Measurements from ENCODE around the gene MRGPRX1. TPM values are rescaled to one million over a fixed set of nuclear protein-coding genes. Genes with fewer than 3 reads are reported as not detected.
"Not testable (repeated sequence)": the region's sequence is repeated elsewhere in the genome, so short reads cannot be mapped to it uniquely, and the experiment has no call there.

The MRGPRX1 gene
- total RNA-seq, 4 donors from 2014 or later = not detected

- DNase-seq = no peak
- H3K4me1 ChIP-seq = peaks cover 0 to 22% (median 0%) of the 10 kb centered on the region in 3 donors
- no peak overlapping the region for H3K4me3 ChIP-seq
- 85 to 88% methylated on average over 21 of the region's 22 CpGs for WGBS, 2 donors
- intact Hi-C loops (cut with DNase I) = no loop called here
- H3K27ac ChIP-seq = no peak overlapping the region
- H3K9me3 ChIP-seq = no peaks in the 10 kb centered on the region
- no peaks in the 10 kb centered on the region for H3K27me3 ChIP-seq
- H3K36me3 ChIP-seq = no peaks in the 10 kb centered on the region
- no peak for TF ChIP-seq CTCF (IDR thresholded peaks at IDR 0.05)
- TF ChIP-seq POLR2A (IDR thresholded peaks at IDR 0.05) = no peak
Measured at GRCh38 chr11:18934195-18934814, 4.9 kb downstream of the MRGPRX1 start.

GRCh38 chr11:18927550-18928322 lies 11.5 kb downstream of the MRGPRX1 start:
- WGBS, 2 donors = 77 to 90% methylated on average over 3 of the region's 3 CpGs
- no peaks in the 10 kb centered on the region for H3K36me3 ChIP-seq
- no peak overlapping the region for H3K27ac ChIP-seq
- intact Hi-C loops (cut with DNase I) = no loop called here
- H3K9me3 ChIP-seq = no peaks in the 10 kb centered on the region
- H3K27me3 ChIP-seq = no peaks in the 10 kb centered on the region
- H3K4me3 ChIP-seq = no peak overlapping the region
- H3K4me1 ChIP-seq = no peaks in the 10 kb centered on the region
- no peak for DNase-seq
- TF ChIP-seq CTCF (IDR thresholded peaks at IDR 0.05) (no peak), POLR2A (IDR thresholded peaks at IDR 0.05) (no peak)

GRCh38 chr11:18925426-18925825 lies 13.8 kb downstream of the MRGPRX1 start:
- intact Hi-C loops (cut with DNase I); H3K27me3 ChIP-seq: not testable (repeated sequence)

GRCh38 chr11:18912883-18913282 lies 26.3 kb downstream of the MRGPRX1 start:
- TF ChIP-seq POLR2A (IDR thresholded peaks at IDR 0.05) (no peak), CTCF (IDR thresholded peaks at IDR 0.05) (no peak)
- Histone ChIP-seq H3K9me3 (no peaks in the 10 kb centered on the region), H3K4me3 (no peak overlapping the region), H3K36me3 (no peaks in the 10 kb centered on the region), H3K4me1 (no peaks in the 10 kb centered on the region), H3K27ac (no peak overlapping the region), H3K27me3 (peaks cover 0 to 28% (median 0%) of the 10 kb centered on the region in 4 donors)
- DNase-seq = no peak
- intact Hi-C loops (cut with DNase I) = no loop called here
- 49 to 63% methylated on average over 2 of the region's 2 CpGs for WGBS, 2 donors

More at GRCh38 chr11:18925426-18925825, 13.8 kb downstream of the MRGPRX1 start:
- not testable (repeated sequence) for H3K4me1 ChIP-seq, H3K27ac ChIP-seq, H3K4me3 ChIP-seq, DNase-seq, H3K9me3 ChIP-seq, H3K36me3 ChIP-seq
- 34 to 54% methylated on average over 2 of the region's 2 CpGs for WGBS, 2 donors

GRCh38 chr11:18907391-18907790 lies 31.8 kb downstream of the MRGPRX1 start:
- Histone ChIP-seq H3K27me3 (peaks cover 0 to 3% (median 0%) of the 10 kb centered on the region in 4 donors), H3K4me3 (no peak overlapping the region), H3K4me1 (no peaks in the 10 kb centered on the region), H3K36me3 (no peaks in the 10 kb centered on the region), H3K9me3 (no peaks in the 10 kb centered on the region), H3K27ac (no peak overlapping the region)
- no peak for DNase-seq
- 50 to 64% methylated on average over 3 of the region's 3 CpGs for WGBS, 2 donors
- no peak for TF ChIP-seq CTCF (IDR thresholded peaks at IDR 0.05)
- no peak for TF ChIP-seq POLR2A (IDR thresholded peaks at IDR 0.05)
- intact Hi-C loops (cut with DNase I) = no loop called here

- DNase-seq; H3K36me3 ChIP-seq; intact Hi-C loops (cut with DNase I); H3K4me3 ChIP-seq; H3K4me1 ChIP-seq; H3K27ac ChIP-seq; H3K9me3 ChIP-seq: not testable (repeated sequence)
- peaks cover 0 to 13% (median 0%) of the 10 kb centered on the region in 4 donors for H3K27me3 ChIP-seq
- 29 to 45% methylated on average over 6 of the region's 6 CpGs for WGBS, 2 donors
Measured at GRCh38 chr11:18900637-18901036, 38.6 kb downstream of the MRGPRX1 start.

GRCh38 chr11:18900151-18900611 lies 39.0 kb downstream of the MRGPRX1 start:
- H3K4me1 ChIP-seq; H3K27ac ChIP-seq; H3K36me3 ChIP-seq; DNase-seq; H3K9me3 ChIP-seq; intact Hi-C loops (cut with DNase I); H3K4me3 ChIP-seq: not testable (repeated sequence)
- whole genome bisulfite sequencing, 2 donors = 15 to 27% methylated on average over 3 to 4 of the region's 4 CpGs
- peaks cover 0 to 13% (median 0%) of the 10 kb centered on the region in 4 donors for H3K27me3 ChIP-seq

- H3K27ac ChIP-seq; DNase-seq; H3K9me3 ChIP-seq; H3K4me3 ChIP-seq; H3K36me3 ChIP-seq; intact Hi-C loops (cut with DNase I); H3K27me3 ChIP-seq; H3K4me1 ChIP-seq: not testable (repeated sequence)
- 87 to 90% methylated on average over 2 of the region's 2 CpGs for WGBS, 2 donors
Measured at GRCh38 chr11:18891712-18892111, 47.5 kb downstream of the MRGPRX1 start.
